ENCODE data around the gene IMPG1. TPM values are rescaled to one million over a fixed set of nuclear protein-coding genes. Genes with fewer than 3 reads are reported as not detected.

IMPG1 gene
- total RNA-seq, 1 experiment from 2014 or later, result not detected

GRCh38 chr6:75993236-75994162, 79.0 kb downstream of the IMPG1 start:
- H3K79me2 ChIP-seq (ENCODE audit: insufficient read depth, low read length), result no peaks in the 10 kb centered on the region
- H3K4me2 ChIP-seq (ENCODE audit: insufficient read depth, insufficient read length, low read length), result peak overlapping the region; percentile 34
- H3K79me1 ChIP-seq (ENCODE audit: insufficient read depth, low read depth, low read length, poor library complexity, severe bottlenecking), result no peaks in the 10 kb centered on the region
- no peaks in the 10 kb centered on the region for H3K9me3 ChIP-seq (ENCODE audit: control insufficient read depth, low read depth, low read length)
- H3K23ac ChIP-seq (ENCODE audit: insufficient read length, low read depth, low read length), result no peak overlapping the region
- H3K27ac Mint-ChIP-seq, result peak overlapping the region; percentile 91 to 97 (median 92)
- no peak overlapping the region for H3T11ph ChIP-seq (ENCODE audit: low read length)
- H3K27ac ChIP-seq (ENCODE audit: insufficient read length, low read depth, low read length), result peak overlapping the region; percentile 42
- TF ChIP-seq, protein P1, sequence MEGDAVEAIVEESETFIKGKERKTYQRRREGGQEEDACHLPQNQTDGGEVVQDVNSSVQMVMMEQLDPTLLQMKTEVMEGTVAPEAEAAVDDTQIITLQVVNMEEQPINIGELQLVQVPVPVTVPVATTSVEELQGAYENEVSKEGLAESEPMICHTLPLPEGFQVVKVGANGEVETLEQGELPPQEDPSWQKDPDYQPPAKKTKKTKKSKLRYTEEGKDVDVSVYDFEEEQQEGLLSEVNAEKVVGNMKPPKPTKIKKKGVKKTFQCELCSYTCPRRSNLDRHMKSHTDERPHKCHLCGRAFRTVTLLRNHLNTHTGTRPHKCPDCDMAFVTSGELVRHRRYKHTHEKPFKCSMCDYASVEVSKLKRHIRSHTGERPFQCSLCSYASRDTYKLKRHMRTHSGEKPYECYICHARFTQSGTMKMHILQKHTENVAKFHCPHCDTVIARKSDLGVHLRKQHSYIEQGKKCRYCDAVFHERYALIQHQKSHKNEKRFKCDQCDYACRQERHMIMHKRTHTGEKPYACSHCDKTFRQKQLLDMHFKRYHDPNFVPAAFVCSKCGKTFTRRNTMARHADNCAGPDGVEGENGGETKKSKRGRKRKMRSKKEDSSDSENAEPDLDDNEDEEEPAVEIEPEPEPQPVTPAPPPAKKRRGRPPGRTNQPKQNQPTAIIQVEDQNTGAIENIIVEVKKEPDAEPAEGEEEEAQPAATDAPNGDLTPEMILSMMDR (conservative IDR thresholded peaks at IDR 0.05), result no peak
- H2BK20ac ChIP-seq (ENCODE audit: low read depth, low read length, poor library complexity, severe bottlenecking), result no peak overlapping the region
- no peak overlapping the region for H2AFZ ChIP-seq (ENCODE audit: low read length)
- H4K91ac ChIP-seq (ENCODE audit: insufficient read length, low read depth, low read length), result no peak overlapping the region
- H4K5ac ChIP-seq (ENCODE audit: insufficient read length, low read depth, low read length), result peak overlapping the region; percentile 28
- no peak overlapping the region for H2BK120ac ChIP-seq (ENCODE audit: low read depth, low read length, poor library complexity, severe bottlenecking)
- H3K23me2 ChIP-seq (ENCODE audit: insufficient read length, low read depth, low read length, poor library complexity, severe bottlenecking), result no peaks in the 10 kb centered on the region
- no peak overlapping the region for H2BK15ac ChIP-seq (ENCODE audit: low read depth, low read length)
- H3K4me1 ChIP-seq (ENCODE audit: insufficient read depth, low read length), result peaks cover 4% of the 10 kb centered on the region; the same call in 1 of the 2 replicates
- peak overlapping the region; percentile 89; the same call in 1 of the 2 replicates for H3K14ac ChIP-seq (ENCODE audit: insufficient read depth, low read length)
- peaks cover 2 to 3% of the 10 kb centered on the region in 2 experiments; a peak in 2 of 5 replicates for H3K9me3 Mint-ChIP-seq
- H3K4ac ChIP-seq (ENCODE audit: low read depth, low read length), result no peak overlapping the region
- DNase-seq, result no peak
- no peak overlapping the region for H3K9ac ChIP-seq (ENCODE audit: extremely low read depth, insufficient read length, low read length)
- peak overlapping the region; percentile 60 for H2BK5ac ChIP-seq (ENCODE audit: insufficient read length, low read length)
- no peak overlapping the region for H4K8ac ChIP-seq (replicated peaks; ENCODE audit: insufficient read length, low read depth, low read length)
- no peak overlapping the region for H3K56ac ChIP-seq (ENCODE audit: insufficient read length, low read depth, low read length)
- no peak overlapping the region for H2AK5ac ChIP-seq (ENCODE audit: insufficient read length, low read length)
- no peaks in the 10 kb centered on the region for H3K27me3 ChIP-seq (ENCODE audit: insufficient read depth, low read length)
- peaks cover 21% of the 10 kb centered on the region for H3K27me3 Mint-ChIP-seq (ENCODE audit: low read depth)
- H3K4me1 Mint-ChIP-seq, result peaks cover 41 to 42% of the 10 kb centered on the region in 2 experiments
- H4K20me1 ChIP-seq (ENCODE audit: control insufficient read depth, insufficient read depth, insufficient read length), result no peaks in the 10 kb centered on the region
- peak overlapping the region; percentile 53 to 58; a peak in 4 of 5 replicates for H3K4me3 Mint-ChIP-seq
- no peak overlapping the region for H2BK12ac ChIP-seq (ENCODE audit: insufficient read length, low read depth, low read length)
- H3K18ac ChIP-seq (ENCODE audit: insufficient read length, low read depth, low read length), result peak overlapping the region; percentile 69
- WGBS (ENCODE audit: extremely low coverage, insufficient read length, low lambda C conversion rate), result no CpG with 5 or more reads among the region's 6 CpGs
- no peaks in the 10 kb centered on the region for H3K36me3 Mint-ChIP-seq (ENCODE audit: insufficient read depth in 1 of 3, low read depth in 3 of 3)
